ENCODE results near the gene ANXA11. TPM values are rescaled to one million over a fixed set of nuclear protein-coding genes. Genes with fewer than 3 reads are reported as not detected.

The ANXA11 gene
- total RNA-seq, 1 experiment from 2014 or later, result 181 TPM

DNA sequence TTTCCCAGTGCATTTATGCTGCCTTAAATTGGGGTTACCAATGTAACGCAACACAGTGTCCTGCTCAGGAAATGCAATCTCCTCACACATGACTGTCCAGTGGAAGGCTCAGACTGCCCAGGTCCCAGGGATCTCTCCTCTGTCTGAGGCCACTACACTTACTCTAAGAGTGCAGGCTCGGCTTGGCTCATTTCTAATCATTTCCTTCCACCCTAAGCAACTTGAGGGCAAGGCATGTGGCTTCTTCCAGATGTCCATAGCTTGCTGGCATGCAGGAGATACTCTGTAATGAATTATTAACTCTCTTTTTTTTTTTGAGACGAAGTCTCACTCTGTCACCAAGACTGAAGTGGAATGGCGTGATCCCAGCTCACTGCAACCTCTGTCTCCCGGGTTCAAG, 49.1 kb downstream of the ANXA11 start:
- intact Hi-C loops (cut with micrococcal nuclease), result no loop called here
- no peak overlapping the region for H3K9ac ChIP-seq (ENCODE audit: low read length)
- RAD21 ChIA-PET (ENCODE audit: low non-redundant PET in 1 of 2, low total read pairs in 2 of 2, uncharacterized antibody in 2 of 2, unreplicated experiment in 2 of 2), result interaction anchor here in 1 of 2 experiments (0.6 kb wide), 1 partner anchor 46 kb away, joined by 5 read pairs; no protein-coding TSS in a partner anchor
- H2AFZ ChIP-seq (ENCODE audit: low read depth, low read length, poor library complexity, severe bottlenecking), result no peak overlapping the region
- no peak overlapping the region for H3K27ac ChIP-seq (ENCODE audit: low read depth, low read length)
- POLR2A ChIA-PET, result no interaction called here
- H3K4me3 ChIP-seq (replicated peaks in 1 of 2; ENCODE audit: low read depth in 1 of 2, low read length in 2 of 2), result no peak overlapping the region
- H4K20me1 ChIP-seq (ENCODE audit: insufficient read depth), result no peaks in the 10 kb centered on the region
- TF ChIP-seq ZFX (IDR thresholded peaks at IDR 0.05) (no peak), ZNF274 (IDR thresholded peaks at IDR 0.05; ENCODE audit: low read depth, low read length) (no peak)
- no peak for DNase-seq (ENCODE audit: low read depth, low spot score)
- peaks cover 13 to 71% of the 10 kb centered on the region in 2 experiments for H3K36me3 ChIP-seq (ENCODE audit: control insufficient read depth in 1 of 2, insufficient read depth in 2 of 2, low read length in 2 of 2)
- H3K79me2 ChIP-seq (ENCODE audit: insufficient read depth, low read length), result peaks cover 5% of the 10 kb centered on the region; the same call in 1 of the 2 replicates
- no peaks in the 10 kb centered on the region for H3K27me3 ChIP-seq (ENCODE audit: insufficient read depth, low read length)
- H3K4me1 ChIP-seq (ENCODE audit: control insufficient read depth in 1 of 2, insufficient read depth in 2 of 2, low read length in 2 of 2), result peaks cover 30 to 47% of the 10 kb centered on the region in 2 experiments
- CTCF ChIA-PET, result no interaction called here
- no peak overlapping the region for H3K4me2 ChIP-seq (ENCODE audit: low read length)
- H3K9me3 ChIP-seq (ENCODE audit: control insufficient read depth in 1 of 2, insufficient read depth in 1 of 2, low read depth in 1 of 2, low read length in 2 of 2), result no peaks in the 10 kb centered on the region
- H3K9me2 ChIP-seq (ENCODE audit: insufficient read depth), result no peaks in the 10 kb centered on the region
- no peak for ATAC-seq
- BruUV-seq (replicated peaks), result no TSS peak

DNA sequence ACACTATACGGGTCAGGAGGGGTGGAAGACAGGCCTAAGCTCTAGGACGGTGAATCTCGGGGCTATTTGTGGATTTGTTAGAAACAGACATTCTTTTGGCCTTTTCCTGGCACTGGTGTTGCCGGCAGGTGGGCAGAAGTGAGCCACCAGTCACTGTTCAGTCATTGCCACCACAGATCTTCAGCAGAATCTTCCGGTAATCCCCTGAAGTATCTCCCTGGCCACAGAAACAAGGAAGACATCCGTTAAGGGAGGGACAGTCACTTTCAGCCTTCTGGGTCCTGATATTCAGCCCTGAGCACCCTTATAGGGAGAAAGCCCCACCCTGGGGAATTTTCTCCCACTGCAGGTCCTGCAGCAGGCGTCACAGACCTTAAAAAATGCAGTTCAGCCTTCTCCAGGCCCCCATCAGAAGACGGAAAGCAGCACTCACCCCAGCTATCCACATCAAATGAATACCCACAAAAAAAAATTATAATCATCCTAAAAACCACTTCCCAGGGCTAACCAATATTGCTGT, 49.6 kb downstream of the ANXA11 start:
- intact Hi-C loops (cut with micrococcal nuclease), result no loop called here
- Histone ChIP-seq H3K79me2 (ENCODE audit: insufficient read depth, low read length) (peaks cover 5% of the 10 kb centered on the region; the same call in 1 of the 2 replicates), H3K9me3 (ENCODE audit: control insufficient read depth in 1 of 2, insufficient read depth in 1 of 2, low read depth in 1 of 2, low read length in 2 of 2) (no peaks in the 10 kb centered on the region), H3K4me3 (replicated peaks in 1 of 2; ENCODE audit: low read depth in 1 of 2, low read length in 2 of 2) (no peak overlapping the region), H3K4me2 (ENCODE audit: low read length) (no peak overlapping the region), H3K27ac (ENCODE audit: low read depth, low read length) (no peak overlapping the region), H3K9me2 (ENCODE audit: insufficient read depth) (no peaks in the 10 kb centered on the region), H3K36me3 (ENCODE audit: control insufficient read depth in 1 of 2, insufficient read depth in 2 of 2, low read length in 2 of 2) (peaks cover 13 to 75% of the 10 kb centered on the region in 2 experiments), H3K4me1 (ENCODE audit: control insufficient read depth in 1 of 2, insufficient read depth in 2 of 2, low read length in 2 of 2) (peaks cover 30 to 44% of the 10 kb centered on the region in 2 experiments), H2AFZ (ENCODE audit: low read depth, low read length, poor library complexity, severe bottlenecking) (no peak overlapping the region), H3K27me3 (ENCODE audit: insufficient read depth, low read length) (no peaks in the 10 kb centered on the region), H3K9ac (ENCODE audit: low read length) (no peak overlapping the region), H4K20me1 (ENCODE audit: insufficient read depth) (no peaks in the 10 kb centered on the region)
- ATAC-seq, result no peak
- ChIA-PET POLR2A (no interaction called here), RAD21 (ENCODE audit: low non-redundant PET in 1 of 2, low total read pairs in 2 of 2, uncharacterized antibody in 2 of 2, unreplicated experiment in 2 of 2) (no interaction called here), CTCF (no interaction called here)
- BruUV-seq (replicated peaks), result no TSS peak
- TF ChIP-seq CBX3 (IDR thresholded peaks at IDR 0.05; ENCODE audit: low read depth), result no peak
- no peak for TF ChIP-seq FOSL1 (IDR thresholded peaks at IDR 0.05; ENCODE audit: low read depth)
- TF ChIP-seq EGR1 (IDR thresholded peaks at IDR 0.05; ENCODE audit: low read depth), result no peak
- TF ChIP-seq, protein P1, sequence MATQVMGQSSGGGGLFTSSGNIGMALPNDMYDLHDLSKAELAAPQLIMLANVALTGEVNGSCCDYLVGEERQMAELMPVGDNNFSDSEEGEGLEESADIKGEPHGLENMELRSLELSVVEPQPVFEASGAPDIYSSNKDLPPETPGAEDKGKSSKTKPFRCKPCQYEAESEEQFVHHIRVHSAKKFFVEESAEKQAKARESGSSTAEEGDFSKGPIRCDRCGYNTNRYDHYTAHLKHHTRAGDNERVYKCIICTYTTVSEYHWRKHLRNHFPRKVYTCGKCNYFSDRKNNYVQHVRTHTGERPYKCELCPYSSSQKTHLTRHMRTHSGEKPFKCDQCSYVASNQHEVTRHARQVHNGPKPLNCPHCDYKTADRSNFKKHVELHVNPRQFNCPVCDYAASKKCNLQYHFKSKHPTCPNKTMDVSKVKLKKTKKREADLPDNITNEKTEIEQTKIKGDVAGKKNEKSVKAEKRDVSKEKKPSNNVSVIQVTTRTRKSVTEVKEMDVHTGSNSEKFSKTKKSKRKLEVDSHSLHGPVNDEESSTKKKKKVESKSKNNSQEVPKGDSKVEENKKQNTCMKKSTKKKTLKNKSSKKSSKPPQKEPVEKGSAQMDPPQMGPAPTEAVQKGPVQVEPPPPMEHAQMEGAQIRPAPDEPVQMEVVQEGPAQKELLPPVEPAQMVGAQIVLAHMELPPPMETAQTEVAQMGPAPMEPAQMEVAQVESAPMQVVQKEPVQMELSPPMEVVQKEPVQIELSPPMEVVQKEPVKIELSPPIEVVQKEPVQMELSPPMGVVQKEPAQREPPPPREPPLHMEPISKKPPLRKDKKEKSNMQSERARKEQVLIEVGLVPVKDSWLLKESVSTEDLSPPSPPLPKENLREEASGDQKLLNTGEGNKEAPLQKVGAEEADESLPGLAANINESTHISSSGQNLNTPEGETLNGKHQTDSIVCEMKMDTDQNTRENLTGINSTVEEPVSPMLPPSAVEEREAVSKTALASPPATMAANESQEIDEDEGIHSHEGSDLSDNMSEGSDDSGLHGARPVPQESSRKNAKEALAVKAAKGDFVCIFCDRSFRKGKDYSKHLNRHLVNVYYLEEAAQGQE (IDR thresholded peaks at IDR 0.05; ENCODE audit: low read depth), result no peak
- TF ChIP-seq POLR2AphosphoS5 (IDR thresholded peaks at IDR 0.05; ENCODE audit: low read depth, low read length), result no peak
- TF ChIP-seq POLR2A (IDR thresholded peaks at IDR 0.05; ENCODE audit: borderline replicate concordance, extremely low read depth, insufficient read depth, insufficient read length), result no peak
- no peak for TF ChIP-seq SIN3A (IDR thresholded peaks at IDR 0.05; ENCODE audit: low read depth)
- no peak for TF ChIP-seq ZNF274 (IDR thresholded peaks at IDR 0.05; ENCODE audit: low read depth, low read length)
- no peak for TF ChIP-seq TCF7L2 (IDR thresholded peaks at IDR 0.05; ENCODE audit: borderline replicate concordance, extremely low read depth, insufficient read depth, insufficient read length)
- DNase-seq (ENCODE audit: low read depth, low spot score), result no peak

Measured in HCT116 (cell line).